ENCODE measurements around the gene ARHGEF39. TPM values are rescaled to one million over a fixed set of nuclear protein-coding genes. Genes with fewer than 3 reads are reported as not detected.
"Not testable (repeated sequence)": the region's sequence is repeated elsewhere in the genome, so short reads cannot be mapped to it uniquely, and the experiment has no call there.

The ARHGEF39 gene
- total RNA-seq, 1 donor from 2014 or later, result 10.4 TPM

GRCh38 chr9:35639631-35640030 lies 25.4 kb downstream of the ARHGEF39 start:
- Mint-ChIP-seq H3K36me3 (ENCODE audit: insufficient read depth) (peaks cover 5% of the 10 kb centered on the region), H3K27ac (no peak overlapping the region), H3K4me3 (ENCODE audit: low read depth) (no peak overlapping the region), H3K9me3 (ENCODE audit: low read depth) (peaks cover 8% of the 10 kb centered on the region), H3K4me1 (ENCODE audit: low read depth) (no peaks in the 10 kb centered on the region), H3K27me3 (peaks cover 6% of the 10 kb centered on the region)
- DNase-seq (ENCODE audit: low spot score, unreplicated experiment), result no peak
- TF ChIP-seq CTCF (IDR thresholded peaks at IDR 0.05; ENCODE audit: unreplicated experiment), result no peak

- not testable (repeated sequence) for H3K36me3 Mint-ChIP-seq (ENCODE audit: insufficient read depth); DNase-seq (ENCODE audit: low spot score, unreplicated experiment); H3K4me3 Mint-ChIP-seq (ENCODE audit: low read depth); H3K4me1 Mint-ChIP-seq (ENCODE audit: low read depth); H3K27ac Mint-ChIP-seq; H3K27me3 Mint-ChIP-seq; H3K9me3 Mint-ChIP-seq (ENCODE audit: low read depth)
These were observed 25.8 kb downstream of the ARHGEF39 start for GRCh38 chr9:35639225-35639624.

GRCh38 chr9:35638751-35639150 lies 26.2 kb downstream of the ARHGEF39 start:
- H3K4me3 Mint-ChIP-seq (ENCODE audit: low read depth); H3K9me3 Mint-ChIP-seq (ENCODE audit: low read depth); H3K36me3 Mint-ChIP-seq (ENCODE audit: insufficient read depth); H3K27me3 Mint-ChIP-seq; H3K4me1 Mint-ChIP-seq (ENCODE audit: low read depth); DNase-seq (ENCODE audit: low spot score, unreplicated experiment); H3K27ac Mint-ChIP-seq: not testable (repeated sequence)

GRCh38 chr9:35637427-35637955 lies 27.5 kb downstream of the ARHGEF39 start:
- not testable (repeated sequence) for H3K36me3 Mint-ChIP-seq (ENCODE audit: insufficient read depth); H3K4me3 Mint-ChIP-seq (ENCODE audit: low read depth); H3K9me3 Mint-ChIP-seq (ENCODE audit: low read depth); H3K27me3 Mint-ChIP-seq; DNase-seq (ENCODE audit: low spot score, unreplicated experiment); H3K27ac Mint-ChIP-seq; H3K4me1 Mint-ChIP-seq (ENCODE audit: low read depth)

GRCh38 chr9:35636877-35637246 lies 28.1 kb downstream of the ARHGEF39 start:
- not testable (repeated sequence) for H3K27ac Mint-ChIP-seq; H3K27me3 Mint-ChIP-seq; H3K9me3 Mint-ChIP-seq (ENCODE audit: low read depth); H3K4me3 Mint-ChIP-seq (ENCODE audit: low read depth); H3K36me3 Mint-ChIP-seq (ENCODE audit: insufficient read depth); DNase-seq (ENCODE audit: low spot score, unreplicated experiment); H3K4me1 Mint-ChIP-seq (ENCODE audit: low read depth)

GRCh38 chr9:35636135-35636876 lies 28.7 kb downstream of the ARHGEF39 start:
- Mint-ChIP-seq H3K4me1 (ENCODE audit: low read depth) (no peaks in the 10 kb centered on the region), H3K36me3 (ENCODE audit: insufficient read depth) (peaks cover 5% of the 10 kb centered on the region), H3K4me3 (ENCODE audit: low read depth) (no peak overlapping the region), H3K27me3 (peaks cover 6% of the 10 kb centered on the region), H3K27ac (no peak overlapping the region), H3K9me3 (ENCODE audit: low read depth) (peaks cover 8% of the 10 kb centered on the region)
- no peak for DNase-seq (ENCODE audit: low spot score, unreplicated experiment)
- no peak for TF ChIP-seq CTCF (IDR thresholded peaks at IDR 0.05; ENCODE audit: unreplicated experiment)

GRCh38 chr9:35635730-35636129 lies 29.3 kb downstream of the ARHGEF39 start:
- Mint-ChIP-seq H3K4me3 (ENCODE audit: low read depth) (no peak overlapping the region), H3K36me3 (ENCODE audit: insufficient read depth) (peaks cover 5% of the 10 kb centered on the region), H3K27me3 (peaks cover 6% of the 10 kb centered on the region), H3K27ac (no peak overlapping the region), H3K9me3 (ENCODE audit: low read depth) (peaks cover 8% of the 10 kb centered on the region), H3K4me1 (ENCODE audit: low read depth) (no peaks in the 10 kb centered on the region)
- no peak for TF ChIP-seq CTCF (IDR thresholded peaks at IDR 0.05; ENCODE audit: unreplicated experiment)
- DNase-seq (ENCODE audit: low spot score, unreplicated experiment), result no peak
